IPS DF 4.7 (cell line): Measurements from ENCODE around the gene SCNN1A.

Experiments
- DNase-seq: peaks from one replicate; pipeline ENCODE4 v3.0.0-alpha.2; 2013; ENCODE audit warnings: low spot score; ENCODE audit errors: extremely low read depth

The SCNN1A gene

GRCh38 chr12:6321905-6322304, 53.5 kb downstream of the SCNN1A start:
- DNase-seq = no peak

DNA sequence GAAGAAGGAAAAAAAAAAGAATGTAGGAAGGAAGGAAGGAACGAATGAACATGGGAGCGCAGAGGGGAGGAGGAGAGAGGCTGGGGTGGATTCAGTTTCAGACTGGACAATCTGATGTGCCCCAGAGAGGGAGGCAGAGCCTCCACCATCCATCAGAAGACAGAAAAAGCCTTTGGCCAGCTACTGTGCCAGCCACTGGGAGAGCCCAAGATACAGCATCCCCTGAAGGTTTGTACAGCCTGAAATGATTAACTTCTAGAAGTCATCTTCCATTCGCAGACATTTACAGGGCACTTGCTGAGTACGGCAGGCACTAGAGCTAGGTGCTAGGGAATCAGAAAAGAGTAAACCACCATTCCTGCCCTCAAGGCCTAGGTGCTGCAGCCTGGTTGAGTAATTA, 55.9 kb downstream of the SCNN1A start:
- no peak for DNase-seq

DNA sequence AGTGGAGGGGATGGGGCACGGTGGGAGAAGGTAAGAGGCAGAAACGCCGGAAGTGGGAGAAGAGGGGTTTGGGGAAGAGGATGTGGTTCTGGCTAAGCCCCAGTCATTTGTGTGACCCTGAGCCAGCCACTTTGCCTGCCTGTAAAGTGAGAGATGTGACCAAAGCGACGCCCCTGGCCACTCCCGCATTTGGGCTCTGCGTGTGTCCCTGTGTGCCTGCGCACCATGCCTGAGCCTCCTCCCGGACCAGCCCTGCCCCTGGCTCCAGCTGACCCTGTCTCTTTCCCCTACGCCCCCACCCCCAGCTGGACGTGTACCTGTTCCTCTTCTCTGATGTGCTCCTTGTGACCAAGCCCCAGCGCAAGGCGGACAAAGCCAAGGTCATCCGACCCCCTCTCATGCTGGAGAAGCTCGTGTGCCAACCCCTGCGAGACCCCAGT, 56.9 kb downstream of the SCNN1A start:
- no peak for DNase-seq

DNA sequence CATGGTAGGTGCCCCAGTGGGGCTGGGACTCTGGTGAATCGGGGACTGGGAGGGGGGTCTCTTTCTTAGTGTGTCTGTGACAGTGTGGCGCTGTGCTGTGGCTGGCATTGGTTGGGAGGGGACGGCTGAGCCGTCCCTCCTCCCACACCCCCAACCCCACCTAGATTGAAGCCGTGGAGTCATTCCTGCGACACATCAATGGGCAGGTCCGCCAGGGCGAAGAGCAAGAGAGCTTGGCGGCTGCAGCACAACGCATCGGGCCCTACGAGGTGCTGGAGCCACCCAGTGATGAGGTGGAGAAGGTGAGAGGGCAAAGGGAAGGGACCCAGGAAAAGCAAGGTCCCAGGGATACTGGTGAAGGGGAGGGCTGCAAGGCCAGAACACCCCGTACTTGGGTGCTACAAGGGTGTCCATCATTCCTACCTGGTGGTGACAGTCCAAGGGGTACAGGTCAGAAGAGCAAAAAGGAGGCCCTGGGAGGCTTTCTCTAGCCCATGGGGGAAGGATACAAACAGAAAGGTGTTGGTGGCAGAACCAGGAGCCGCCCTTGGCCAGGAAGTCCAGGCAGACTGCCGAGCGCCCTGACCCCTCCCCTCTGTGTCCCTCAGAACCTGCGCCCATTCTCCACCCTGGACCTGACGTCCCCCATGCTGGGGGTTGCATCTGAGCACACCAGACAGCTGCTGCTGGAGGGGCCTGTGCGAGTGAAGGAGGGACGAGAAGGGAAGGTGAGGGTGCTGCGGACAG, 57.5 kb downstream of the SCNN1A start:
- DNase-seq = no peak

DNA sequence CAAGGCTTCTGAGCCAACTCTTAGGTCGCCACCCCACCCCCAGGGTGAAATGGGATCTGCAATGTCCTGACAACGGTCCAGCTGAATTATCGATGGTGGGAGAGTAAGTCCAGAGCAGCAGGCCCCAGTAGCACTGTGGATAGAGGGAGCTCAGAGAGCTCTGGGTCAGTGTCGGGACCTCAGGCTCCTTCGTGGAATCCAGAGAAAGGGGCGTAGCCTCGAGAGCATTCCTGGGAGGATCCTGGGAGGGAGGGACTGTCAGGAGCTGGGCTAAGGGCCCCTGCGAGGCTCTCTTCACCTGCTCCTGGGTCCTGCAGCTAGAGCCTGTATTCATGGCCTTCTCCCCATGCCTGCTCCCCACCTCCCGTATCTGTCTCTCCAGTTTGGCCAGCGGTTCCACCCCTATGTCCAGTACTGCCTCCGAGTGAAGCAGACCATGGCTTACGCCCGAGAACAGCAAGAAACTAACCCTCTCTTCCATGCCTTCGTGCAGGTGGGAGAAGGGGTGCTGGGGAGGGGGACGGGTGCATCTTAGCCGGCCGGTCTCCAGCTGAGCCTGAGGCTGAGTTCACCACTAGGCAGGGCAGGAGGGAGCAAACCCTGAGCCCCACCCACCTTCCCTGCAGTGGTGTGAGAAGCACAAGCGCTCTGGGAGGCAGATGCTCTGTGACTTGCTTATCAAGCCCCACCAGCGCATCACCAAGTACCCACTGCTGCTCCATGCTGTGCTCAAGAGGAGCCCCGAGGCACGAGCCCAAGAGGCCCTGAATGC, 58.3 kb downstream of the SCNN1A start:
- no peak for DNase-seq

- no peak for DNase-seq
These were observed 59.4 kb downstream of the SCNN1A start for GRCh38 chr12:6315704-6316597.

GRCh38 chr12:6315184-6315583, 60.2 kb downstream of the SCNN1A start:
- no peak for DNase-seq

GRCh38 chr12:6314776-6315175, 60.6 kb downstream of the SCNN1A start:
- DNase-seq = no peak

GRCh38 chr12:6313326-6313940, 61.9 kb downstream of the SCNN1A start:
- DNase-seq = no peak

DNA sequence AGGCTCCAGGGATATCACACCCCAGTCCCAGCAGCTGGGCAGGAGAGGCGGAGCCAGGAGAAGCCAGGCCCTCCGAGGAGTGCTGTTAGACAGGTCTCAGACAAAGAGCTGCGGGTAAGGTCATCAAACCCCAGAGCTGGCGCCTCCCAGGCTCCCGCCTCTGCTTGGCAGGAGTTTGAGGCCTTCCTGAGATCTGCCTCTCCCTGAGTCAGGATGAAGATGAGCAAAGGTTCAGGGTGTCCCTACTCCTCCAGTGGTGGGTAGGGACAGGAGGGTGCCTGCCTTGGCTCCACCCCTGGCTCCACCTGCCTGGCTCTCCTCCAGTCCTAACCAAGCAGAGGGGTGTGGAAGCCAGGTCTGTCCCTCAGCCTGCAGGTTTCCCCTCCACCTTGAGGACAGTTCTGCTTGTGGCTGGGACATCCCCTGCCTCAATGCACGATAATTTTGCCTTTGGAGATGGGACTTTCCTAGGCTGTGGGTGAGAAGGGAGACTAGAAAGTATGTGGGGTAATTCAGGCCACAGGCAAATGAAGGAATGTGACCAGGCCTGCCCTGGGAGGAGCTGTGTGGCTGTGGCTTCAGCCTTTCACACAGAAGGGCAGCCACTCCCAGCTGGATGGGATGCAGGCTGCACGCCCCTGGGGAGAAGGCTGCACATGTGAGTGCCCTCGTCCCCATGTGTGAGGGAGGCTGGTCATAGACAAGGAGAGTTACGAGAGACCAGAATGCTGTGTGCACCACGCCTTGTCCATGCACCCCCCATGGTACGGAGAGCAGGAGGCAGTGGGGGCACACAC, 62.6 kb downstream of the SCNN1A start:
- no peak for DNase-seq

- no peak for DNase-seq
These were observed 63.4 kb downstream of the SCNN1A start for GRCh38 chr12:6311822-6312528.

DNA sequence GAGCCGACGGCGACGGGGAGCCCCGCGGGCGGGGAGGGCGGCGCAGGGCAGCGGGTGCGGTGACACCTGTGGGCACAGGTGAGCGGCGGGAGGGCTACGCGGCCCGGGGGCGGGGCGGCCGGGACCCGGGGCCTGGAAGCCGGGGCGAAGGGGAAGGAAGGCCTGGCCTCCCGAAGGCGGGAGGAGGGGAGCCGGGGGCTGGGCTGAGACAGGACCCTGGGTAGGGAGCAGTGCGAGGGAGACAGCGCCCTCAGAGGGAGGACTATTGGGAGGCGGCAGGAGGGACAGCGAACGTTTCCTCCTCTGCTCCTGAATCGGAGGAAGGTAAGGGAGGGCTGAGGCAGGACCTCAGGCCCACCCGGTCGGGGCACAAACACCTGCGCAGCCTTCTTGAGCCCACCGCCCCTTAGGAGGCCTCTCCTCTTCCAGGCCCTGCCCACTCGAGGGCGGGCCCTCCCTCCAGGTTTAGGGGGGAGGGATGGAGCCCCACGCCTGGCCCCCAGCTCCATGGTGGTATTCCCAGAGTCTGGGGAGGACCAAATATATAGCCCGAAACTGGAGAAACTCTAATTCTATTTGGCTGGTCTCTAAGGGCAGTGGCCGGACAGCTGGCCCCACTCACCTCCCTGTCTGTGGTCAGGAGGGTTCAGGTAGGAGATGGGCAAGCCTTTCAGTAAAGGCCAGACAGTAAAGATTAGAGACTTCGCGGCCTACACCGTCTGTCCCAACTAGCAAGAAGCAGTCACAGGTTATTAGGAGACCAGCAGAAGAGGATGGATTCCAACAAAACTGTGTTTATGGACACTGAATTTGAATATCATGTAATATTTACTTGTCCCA, 64.4 kb downstream of the SCNN1A start:
- DNase-seq = no peak

DNA sequence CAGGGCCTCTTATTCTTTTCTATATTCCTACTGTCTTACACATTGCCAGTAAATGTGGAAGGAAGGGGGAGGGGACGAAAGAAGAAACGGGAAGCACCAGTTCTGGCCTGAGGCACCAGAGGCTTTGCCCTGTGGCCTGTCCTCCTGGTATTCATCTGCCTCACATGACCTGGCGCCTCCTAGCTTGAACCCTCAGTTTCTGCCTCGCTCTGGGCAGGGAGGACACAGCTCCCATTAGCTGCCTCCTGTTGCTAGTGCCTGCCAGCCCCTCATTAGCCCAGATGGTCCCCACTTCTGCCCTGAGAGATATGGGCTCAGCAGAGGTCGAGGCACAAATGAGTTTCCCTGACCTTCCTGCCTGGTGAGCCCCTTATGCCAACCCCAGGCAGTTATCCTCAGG, 67.8 kb downstream of the SCNN1A start:
- no peak for DNase-seq

DNA sequence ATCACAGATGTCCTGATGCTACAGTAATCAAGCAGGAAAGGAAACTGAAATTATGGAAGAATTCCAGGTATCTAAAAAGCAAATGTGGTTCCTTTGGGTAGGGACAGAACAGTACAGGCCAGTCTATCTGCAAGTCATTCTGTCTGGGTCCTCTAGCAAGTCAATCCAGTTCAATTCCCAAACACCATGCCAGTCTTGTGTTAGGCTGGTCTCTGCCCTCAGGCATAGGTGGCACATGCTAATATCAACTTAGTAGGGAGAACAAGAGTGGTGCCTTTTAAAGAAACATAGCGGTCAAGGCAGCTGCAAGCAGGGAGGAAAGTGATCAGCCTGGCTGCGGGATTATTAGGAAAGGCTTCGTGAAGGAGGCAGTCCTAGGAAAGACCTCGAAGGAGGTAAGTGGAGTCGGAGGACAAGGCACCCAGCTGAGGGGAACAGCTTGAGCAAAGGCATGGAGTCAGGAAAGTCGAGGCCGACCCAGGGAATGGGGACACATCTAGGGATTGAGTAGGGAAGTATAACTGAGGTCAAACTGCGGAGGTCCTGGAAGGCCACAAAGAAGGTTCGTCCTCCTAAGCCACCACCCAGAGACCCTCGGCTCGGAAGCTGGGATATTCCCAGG, 68.7 kb downstream of the SCNN1A start:
- no peak for DNase-seq

- DNase-seq = no peak
These were observed 69.2 kb downstream of the SCNN1A start for GRCh38 chr12:6306151-6306550.

DNA sequence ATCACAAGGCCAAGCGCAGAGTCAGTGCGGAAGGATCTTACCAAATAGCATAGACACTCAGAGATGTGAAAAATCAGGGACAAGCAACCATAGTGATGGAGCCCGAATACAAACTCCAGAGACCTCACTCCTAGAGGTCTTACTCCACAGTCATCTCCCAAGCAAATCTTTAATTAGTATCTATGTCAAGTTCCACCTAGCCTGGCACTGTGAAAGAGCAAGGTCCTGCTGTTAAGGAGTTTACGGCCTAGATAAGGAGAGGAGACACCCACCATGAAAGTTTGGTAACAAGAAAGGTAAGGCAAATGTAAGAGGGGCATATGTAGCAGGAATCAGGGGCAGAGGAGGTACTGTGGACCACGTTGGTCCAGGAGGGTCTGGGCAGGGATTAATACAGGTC, 72.3 kb downstream of the SCNN1A start:
- DNase-seq = no peak

DNA sequence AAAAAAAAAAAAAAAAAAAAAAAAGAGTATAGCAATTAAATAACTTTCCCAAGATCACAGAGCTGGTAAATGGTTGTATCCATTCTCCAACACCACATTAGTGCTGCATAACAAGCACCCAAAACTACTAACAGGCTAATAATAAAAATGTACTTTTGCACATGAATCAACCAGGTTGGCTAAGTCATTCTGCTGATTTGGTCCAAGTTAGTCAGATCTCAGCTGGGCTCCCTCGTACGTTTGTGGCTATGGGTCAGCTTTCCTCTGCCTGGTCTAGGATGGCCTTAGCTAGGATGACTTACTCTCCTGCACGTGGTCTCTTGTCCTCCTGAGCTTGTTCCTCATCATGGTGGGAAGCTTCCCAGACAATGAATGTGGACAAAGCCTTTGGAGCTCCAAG, 72.7 kb downstream of the SCNN1A start:
- DNase-seq = no peak

GRCh38 chr12:6301721-6302120, 73.6 kb downstream of the SCNN1A start:
- DNase-seq = no peak

GRCh38 chr12:6297170-6297569, 78.2 kb downstream of the SCNN1A start:
- no peak for DNase-seq
